GM19099 (cell line): ENCODE data around the gene GOLGA2.

Experiments
- POLR2A ChIP-seq: IDR thresholded peaks from 3 replicates; pipeline ENCODE4 v1.6.1; 2011; ENCODE audit warnings: low read depth; ENCODE audit not compliant: insufficient read length; ENCODE audit errors: extremely low read depth

The GOLGA2 gene

GRCh38 chr9:128214571-128215490, 61.0 kb downstream of the GOLGA2 start:
- TF ChIP-seq POLR2A = no peak

GRCh38 chr9:128213746-128214497, 61.9 kb downstream of the GOLGA2 start:
- TF ChIP-seq POLR2A = no peak

DNA sequence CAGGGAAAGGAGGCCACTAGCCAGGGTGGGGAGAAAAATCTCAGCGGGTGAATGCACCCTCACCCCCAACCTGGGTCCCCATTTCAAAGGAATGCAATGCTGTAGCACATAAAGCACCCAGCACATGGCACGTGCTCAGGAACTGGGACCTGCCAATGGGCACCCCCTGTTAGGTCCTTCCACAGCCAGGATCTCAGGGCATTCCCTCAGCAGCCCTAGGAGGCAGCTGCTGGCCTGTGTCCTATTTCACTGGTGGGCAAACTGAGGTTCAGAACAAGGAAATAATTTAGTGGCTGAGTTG, 63.9 kb downstream of the GOLGA2 start:
- no peak for TF ChIP-seq POLR2A

DNA sequence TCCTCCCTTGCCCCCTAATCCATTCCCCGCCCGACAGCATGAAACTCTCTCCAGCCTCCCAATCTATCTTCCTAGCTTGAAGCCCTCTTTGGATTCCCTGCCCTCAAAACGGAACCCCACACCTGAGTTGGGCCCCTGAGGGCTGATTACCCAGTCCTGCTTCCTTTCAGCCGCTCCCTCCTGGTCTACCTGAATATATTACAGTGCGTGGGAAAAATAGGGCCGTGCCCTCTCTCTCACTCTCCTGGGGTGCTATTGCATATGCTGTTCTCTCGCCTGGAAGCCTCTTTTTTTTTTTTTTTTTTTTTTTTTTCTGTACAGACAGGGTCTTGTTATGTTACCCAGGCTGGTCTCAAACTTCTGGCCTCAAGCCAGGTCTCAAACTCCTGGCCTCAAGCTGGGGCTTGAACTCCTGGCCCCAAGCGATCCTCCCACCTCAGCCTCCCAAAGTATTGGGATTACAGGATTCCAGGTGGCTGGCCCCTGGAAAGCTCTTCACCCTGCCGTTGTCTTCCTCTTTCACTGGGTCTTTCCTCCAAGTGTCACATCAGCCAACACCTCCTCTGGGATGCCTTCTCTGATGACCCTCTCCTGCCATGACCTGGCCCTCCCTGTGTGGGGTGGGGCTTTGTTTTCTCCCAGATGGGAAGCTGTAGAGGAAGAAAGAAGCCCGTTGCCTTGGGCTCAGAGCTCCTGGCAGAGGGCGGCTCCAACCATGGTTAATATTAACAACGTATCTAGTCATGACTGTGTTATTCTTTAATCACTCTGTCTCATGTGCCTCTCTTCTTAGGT, 64.4 kb downstream of the GOLGA2 start:
- TF ChIP-seq POLR2A = no peak

- no peak for TF ChIP-seq POLR2A
Measured at GRCh38 chr9:128208946-128209669, 66.7 kb downstream of the GOLGA2 start.

DNA sequence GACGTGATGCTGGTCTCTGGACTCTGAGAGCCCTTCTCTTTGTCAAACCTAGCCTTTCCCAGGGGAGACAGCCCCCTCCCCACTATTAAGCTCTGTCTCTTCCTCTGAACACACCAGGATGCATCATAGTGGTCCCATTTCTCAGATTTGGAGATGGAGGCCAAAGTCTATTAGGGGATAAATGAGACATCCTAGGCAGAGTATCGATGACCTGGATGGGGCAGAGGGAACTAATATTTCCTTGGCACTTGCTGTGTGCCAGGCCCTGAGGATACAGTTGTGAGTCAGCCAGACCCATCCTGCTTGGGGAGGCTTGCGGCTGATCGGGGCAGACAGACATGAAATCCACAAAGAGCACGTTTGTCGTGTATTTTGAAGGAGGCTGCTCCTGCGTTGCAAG, 67.4 kb downstream of the GOLGA2 start:
- no peak for TF ChIP-seq POLR2A

- no peak for TF ChIP-seq POLR2A
Measured at GRCh38 chr9:128206916-128207910, 68.6 kb downstream of the GOLGA2 start.

DNA sequence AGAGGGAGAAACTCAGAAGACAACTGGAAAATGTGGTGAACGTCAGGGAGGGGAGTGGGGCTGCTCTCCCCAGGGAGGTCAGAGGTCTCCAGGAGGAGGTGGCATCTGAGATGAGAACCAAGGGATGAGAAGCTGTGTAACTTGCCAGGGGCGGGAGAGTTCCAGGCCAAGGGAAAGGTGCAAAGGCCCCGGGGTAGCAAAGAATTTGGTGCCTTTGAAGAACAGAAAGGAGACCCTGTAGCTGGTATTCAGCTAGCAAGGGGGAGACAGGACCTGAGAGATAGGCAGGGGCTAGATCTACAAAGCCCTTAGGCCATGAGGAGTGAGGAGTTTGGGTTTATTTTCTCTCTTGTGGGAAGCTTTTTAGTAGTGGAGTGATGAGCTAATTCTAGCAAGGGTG, 69.3 kb downstream of the GOLGA2 start:
- TF ChIP-seq POLR2A = no peak
